SK-N-SH treated with all-trans-retinoic acid at 6 μM for 48 hours (cell line): ENCODE data around the gene CEP57L1.

Experiments
- ATAC-seq: fragments of 200-7000 bp; cut with Tn5 transposase; 3 replicates; pipeline ENCODE4 v1.9.1; 2020; ENCODE audit warnings: mild to moderate bottlenecking, moderate library complexity
- ARNTL ChIP-seq: fragments of 450-650 bp; formaldehyde crosslinking; IDR thresholded peaks from 2 replicates; pipeline ENCODE4 v1.5.0; 2020; ENCODE audit warnings: low read depth, mild to moderate bottlenecking, moderate library complexity, borderline replicate concordance
- BACH2 ChIP-seq: fragments of 250-450 bp; sonication (Bioruptor Pico); IDR thresholded peaks from 2 replicates; pipeline ENCODE4 v1.9.0; 2021; ENCODE audit warnings: mild to moderate bottlenecking, borderline replicate concordance
- CSDC2 ChIP-seq: fragments of 250-450 bp; sonication (Bioruptor Pico); IDR thresholded peaks from 2 replicates; pipeline ENCODE4 v1.5.0; 2020; ENCODE audit warnings: mild to moderate bottlenecking, moderate library complexity
- ESRRG ChIP-seq: fragments of 250-450 bp; sonication (Bioruptor Pico); IDR thresholded peaks from 2 replicates; pipeline ENCODE4 v1.6.1; 2021; ENCODE audit warnings: mild to moderate bottlenecking
- GLIS3 ChIP-seq: fragments of 250-450 bp; sonication (Bioruptor Pico); IDR thresholded peaks from 2 replicates; pipeline ENCODE4 v1.5.0; 2020; ENCODE audit warnings: mild to moderate bottlenecking, moderate library complexity
- OSR1 ChIP-seq: fragments of 250-450 bp; sonication (Bioruptor Pico); IDR thresholded peaks from 2 replicates; pipeline ENCODE4 v1.8.0; 2022; ENCODE audit warnings: moderate library complexity, mild to moderate bottlenecking, inconsistent platforms
- PPARA ChIP-seq: fragments of 250-450 bp; sonication (Bioruptor Pico); IDR thresholded peaks from 2 replicates; pipeline ENCODE4 v1.5.0; 2020; ENCODE audit warnings: mild to moderate bottlenecking, borderline replicate concordance
- RARB ChIP-seq: fragments of 250-450 bp; sonication (Bioruptor Pico); IDR thresholded peaks from 2 replicates; pipeline ENCODE4 v1.8.0; 2021; ENCODE audit warnings: mild to moderate bottlenecking, moderate library complexity
- SNAI2 ChIP-seq: fragments of 250-450 bp; sonication (Bioruptor Pico); IDR thresholded peaks from 2 replicates; pipeline ENCODE4 v1.5.0; 2020; ENCODE audit warnings: mild to moderate bottlenecking, moderate library complexity
- TOX ChIP-seq: fragments of 250-450 bp; sonication (Bioruptor Pico); IDR thresholded peaks from 2 replicates; pipeline ENCODE4 v1.8.0; 2021; ENCODE audit warnings: mild to moderate bottlenecking, moderate library complexity, borderline replicate concordance
- ZC3H10 ChIP-seq: fragments of 250-450 bp; sonication (Bioruptor Pico); IDR thresholded peaks from 2 replicates; pipeline ENCODE4 v1.5.1; 2021; ENCODE audit warnings: mild to moderate bottlenecking, moderate library complexity
- ZFP3 ChIP-seq: fragments of 250-450 bp; sonication (Bioruptor Pico); IDR thresholded peaks from 2 replicates; pipeline ENCODE4 v1.5.0; 2020; ENCODE audit warnings: mild to moderate bottlenecking, moderate library complexity
- ZFP30 ChIP-seq: fragments of 450-650 bp; formaldehyde crosslinking; IDR thresholded peaks from 2 replicates; pipeline ENCODE4 v1.5.0; 2022; ENCODE audit warnings: mild to moderate bottlenecking, moderate library complexity
- ZNF565 ChIP-seq: fragments of 450-650 bp; formaldehyde crosslinking; conservative IDR thresholded peaks from 2 replicates; pipeline ENCODE4 v1.5.0; 2020; ENCODE audit warnings: low read depth, mild to moderate bottlenecking, moderate library complexity
- ZNF70 ChIP-seq: fragments of 450-650 bp; formaldehyde crosslinking; IDR thresholded peaks from 2 replicates; pipeline ENCODE4 v1.5.0; 2020; ENCODE audit warnings: mild to moderate bottlenecking, moderate library complexity
- ZNF8 ChIP-seq: fragments of 450-650 bp; formaldehyde crosslinking; IDR thresholded peaks from 2 replicates; pipeline ENCODE4 v1.5.0; 2020; ENCODE audit warnings: mild to moderate bottlenecking, moderate library complexity
- TF ChIP-seq, protein P1 (sequence below): fragments of 250-450 bp; sonication (Bioruptor Pico); IDR thresholded peaks from 2 replicates; pipeline ENCODE4 v1.5.0; 2020; ENCODE audit warnings: mild to moderate bottlenecking, moderate library complexity
- TF ChIP-seq, protein P2 (sequence below): fragments of 250-450 bp; sonication (Bioruptor Pico); IDR thresholded peaks from 2 replicates; pipeline ENCODE4 v1.5.1; 2020; ENCODE audit warnings: low read depth, mild to moderate bottlenecking, moderate library complexity
- TF ChIP-seq, protein P3 (sequence below): fragments of 250-450 bp; sonication (Bioruptor Pico); IDR thresholded peaks from 2 replicates; pipeline ENCODE4 v1.8.0; 2021; ENCODE audit warnings: low read depth, mild to moderate bottlenecking, moderate library complexity, borderline replicate concordance
- TF ChIP-seq, protein P4 (sequence below): fragments of 250-450 bp; sonication (Bioruptor Pico); IDR thresholded peaks from 2 replicates; pipeline ENCODE4 v1.5.1; 2021; ENCODE audit warnings: mild to moderate bottlenecking, moderate library complexity
- TF ChIP-seq, protein P5 (sequence below): fragments of 250-450 bp; sonication (Bioruptor Pico); IDR thresholded peaks from 2 replicates; pipeline ENCODE4 v1.8.0; 2020; ENCODE audit warnings: mild to moderate bottlenecking, moderate library complexity, borderline replicate concordance

The CEP57L1 gene

DNA sequence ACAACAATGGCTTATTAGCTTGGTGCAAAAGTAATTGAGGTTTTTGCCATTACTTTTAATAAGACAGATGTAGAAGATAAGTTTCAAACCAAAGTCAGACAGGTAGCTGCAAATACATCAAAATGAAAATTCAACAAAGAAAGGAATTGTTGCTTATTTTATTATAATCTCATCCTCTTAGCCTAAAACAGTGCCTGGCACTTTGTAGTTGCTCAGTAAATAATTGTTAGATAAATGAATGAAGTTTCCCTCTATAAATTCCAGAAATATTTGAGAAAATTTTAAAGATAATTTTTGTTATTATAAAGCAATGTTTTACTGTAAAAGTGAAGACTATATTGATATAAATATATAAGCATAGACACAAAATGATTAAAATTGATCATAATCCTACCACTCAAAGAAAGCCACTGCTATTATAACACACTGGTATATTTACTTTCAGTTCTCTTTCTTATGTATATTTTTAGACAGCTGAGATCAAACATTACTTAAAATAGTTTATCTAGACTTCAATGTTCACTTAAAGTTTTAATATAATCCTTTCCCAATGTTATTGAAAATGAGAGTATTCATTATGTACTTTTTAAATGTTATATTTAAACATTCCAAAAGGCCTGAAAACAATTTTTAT is 43.2 kb upstream of the CEP57L1 start:
- ATAC-seq = no peak
- TF ChIP-seq BACH2 (CRISPR knock-in tag) (no peak), ZFP30 (no peak), ZNF8 (CRISPR knock-in tag) (no peak), ESRRG (CRISPR knock-in tag) (no peak), ZNF565 (no peak), TOX (CRISPR knock-in tag) (no peak), PPARA (CRISPR knock-in tag) (no peak), ZC3H10 (CRISPR knock-in tag) (no peak), OSR1 (CRISPR knock-in tag) (no peak), ZFP3 (CRISPR knock-in tag) (no peak), RARB (CRISPR knock-in tag) (no peak), ARNTL (no peak), GLIS3 (no peak), CSDC2 (CRISPR knock-in tag) (no peak)
- TF ChIP-seq, protein P1, sequence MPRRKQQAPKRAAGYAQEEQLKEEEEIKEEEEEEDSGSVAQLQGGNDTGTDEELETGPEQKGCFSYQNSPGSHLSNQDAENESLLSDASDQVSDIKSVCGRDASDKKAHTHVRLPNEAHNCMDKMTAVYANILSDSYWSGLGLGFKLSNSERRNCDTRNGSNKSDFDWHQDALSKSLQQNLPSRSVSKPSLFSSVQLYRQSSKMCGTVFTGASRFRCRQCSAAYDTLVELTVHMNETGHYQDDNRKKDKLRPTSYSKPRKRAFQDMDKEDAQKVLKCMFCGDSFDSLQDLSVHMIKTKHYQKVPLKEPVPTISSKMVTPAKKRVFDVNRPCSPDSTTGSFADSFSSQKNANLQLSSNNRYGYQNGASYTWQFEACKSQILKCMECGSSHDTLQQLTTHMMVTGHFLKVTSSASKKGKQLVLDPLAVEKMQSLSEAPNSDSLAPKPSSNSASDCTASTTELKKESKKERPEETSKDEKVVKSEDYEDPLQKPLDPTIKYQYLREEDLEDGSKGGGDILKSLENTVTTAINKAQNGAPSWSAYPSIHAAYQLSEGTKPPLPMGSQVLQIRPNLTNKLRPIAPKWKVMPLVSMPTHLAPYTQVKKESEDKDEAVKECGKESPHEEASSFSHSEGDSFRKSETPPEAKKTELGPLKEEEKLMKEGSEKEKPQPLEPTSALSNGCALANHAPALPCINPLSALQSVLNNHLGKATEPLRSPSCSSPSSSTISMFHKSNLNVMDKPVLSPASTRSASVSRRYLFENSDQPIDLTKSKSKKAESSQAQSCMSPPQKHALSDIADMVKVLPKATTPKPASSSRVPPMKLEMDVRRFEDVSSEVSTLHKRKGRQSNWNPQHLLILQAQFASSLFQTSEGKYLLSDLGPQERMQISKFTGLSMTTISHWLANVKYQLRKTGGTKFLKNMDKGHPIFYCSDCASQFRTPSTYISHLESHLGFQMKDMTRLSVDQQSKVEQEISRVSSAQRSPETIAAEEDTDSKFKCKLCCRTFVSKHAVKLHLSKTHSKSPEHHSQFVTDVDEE (CRISPR knock-in tag) = no peak
- TF ChIP-seq, protein P2, sequence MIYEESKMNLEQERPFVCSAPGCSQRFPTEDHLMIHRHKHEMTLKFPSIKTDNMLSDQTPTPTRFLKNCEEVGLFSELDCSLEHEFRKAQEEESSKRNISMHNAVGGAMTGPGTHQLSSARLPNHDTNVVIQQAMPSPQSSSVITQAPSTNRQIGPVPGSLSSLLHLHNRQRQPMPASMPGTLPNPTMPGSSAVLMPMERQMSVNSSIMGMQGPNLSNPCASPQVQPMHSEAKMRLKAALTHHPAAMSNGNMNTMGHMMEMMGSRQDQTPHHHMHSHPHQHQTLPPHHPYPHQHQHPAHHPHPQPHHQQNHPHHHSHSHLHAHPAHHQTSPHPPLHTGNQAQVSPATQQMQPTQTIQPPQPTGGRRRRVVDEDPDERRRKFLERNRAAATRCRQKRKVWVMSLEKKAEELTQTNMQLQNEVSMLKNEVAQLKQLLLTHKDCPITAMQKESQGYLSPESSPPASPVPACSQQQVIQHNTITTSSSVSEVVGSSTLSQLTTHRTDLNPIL (CRISPR knock-in tag) = no peak

DNA sequence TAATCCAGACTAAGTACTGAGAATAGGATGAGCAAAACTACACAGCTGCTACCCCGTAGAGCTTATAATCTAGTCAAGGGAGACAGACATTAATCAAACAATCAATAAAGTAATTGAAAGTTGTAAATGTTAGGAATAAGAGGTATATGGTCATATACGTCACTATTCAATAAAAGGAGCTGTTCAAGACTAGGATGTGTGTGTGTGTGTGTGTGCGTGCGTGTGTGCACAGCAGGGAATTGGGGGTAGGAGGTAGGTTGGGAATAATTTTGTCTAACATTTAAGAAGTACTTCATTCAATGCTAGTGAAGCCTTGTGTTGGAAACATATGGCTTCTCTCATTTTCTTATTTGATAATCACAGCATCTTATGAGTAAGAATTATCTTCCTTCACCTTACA is 42.5 kb upstream of the CEP57L1 start:
- no peak for ATAC-seq
- TF ChIP-seq, protein P3, sequence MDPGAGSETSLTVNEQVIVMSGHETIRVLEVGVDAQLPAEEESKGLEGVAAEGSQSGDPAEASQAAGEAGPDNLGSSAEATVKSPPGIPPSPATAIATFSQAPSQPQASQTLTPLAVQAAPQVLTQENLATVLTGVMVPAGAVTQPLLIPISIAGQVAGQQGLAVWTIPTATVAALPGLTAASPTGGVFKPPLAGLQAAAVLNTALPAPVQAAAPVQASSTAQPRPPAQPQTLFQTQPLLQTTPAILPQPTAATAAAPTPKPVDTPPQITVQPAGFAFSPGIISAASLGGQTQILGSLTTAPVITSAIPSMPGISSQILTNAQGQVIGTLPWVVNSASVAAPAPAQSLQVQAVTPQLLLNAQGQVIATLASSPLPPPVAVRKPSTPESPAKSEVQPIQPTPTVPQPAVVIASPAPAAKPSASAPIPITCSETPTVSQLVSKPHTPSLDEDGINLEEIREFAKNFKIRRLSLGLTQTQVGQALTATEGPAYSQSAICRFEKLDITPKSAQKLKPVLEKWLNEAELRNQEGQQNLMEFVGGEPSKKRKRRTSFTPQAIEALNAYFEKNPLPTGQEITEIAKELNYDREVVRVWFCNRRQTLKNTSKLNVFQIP (CRISPR knock-in tag) = no peak
- TF ChIP-seq ZNF565 (no peak), OSR1 (CRISPR knock-in tag) (no peak), RARB (CRISPR knock-in tag) (no peak), ZFP30 (no peak), PPARA (CRISPR knock-in tag) (no peak), ZNF8 (CRISPR knock-in tag) (no peak)

DNA sequence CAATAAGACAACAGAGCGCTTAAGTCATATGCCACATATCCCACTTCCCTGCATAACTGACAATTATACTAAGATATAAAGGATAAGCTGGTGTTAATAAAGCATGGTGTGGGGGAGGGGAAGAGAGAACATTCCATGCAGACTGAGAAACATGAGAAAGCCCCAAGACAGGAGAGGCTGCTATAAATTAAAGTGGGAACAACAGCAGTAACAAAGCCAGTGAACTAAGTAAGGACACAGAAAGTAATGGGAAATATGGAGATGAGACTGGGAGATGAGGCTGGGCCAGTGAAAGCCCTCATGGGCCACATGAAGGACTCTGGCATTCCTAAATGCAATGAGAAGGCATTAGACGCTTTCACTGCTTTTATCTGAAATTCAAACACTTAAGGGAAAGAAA is 42.0 kb upstream of the CEP57L1 start:
- no peak for ATAC-seq

More for the DNA sequence above, 42.0 kb upstream of the CEP57L1 start:
- TF ChIP-seq RARB (CRISPR knock-in tag) = no peak
- no peak for TF ChIP-seq ZNF565
- no peak for TF ChIP-seq CSDC2 (CRISPR knock-in tag)
- no peak for TF ChIP-seq ZFP3 (CRISPR knock-in tag)
- TF ChIP-seq, protein P4, sequence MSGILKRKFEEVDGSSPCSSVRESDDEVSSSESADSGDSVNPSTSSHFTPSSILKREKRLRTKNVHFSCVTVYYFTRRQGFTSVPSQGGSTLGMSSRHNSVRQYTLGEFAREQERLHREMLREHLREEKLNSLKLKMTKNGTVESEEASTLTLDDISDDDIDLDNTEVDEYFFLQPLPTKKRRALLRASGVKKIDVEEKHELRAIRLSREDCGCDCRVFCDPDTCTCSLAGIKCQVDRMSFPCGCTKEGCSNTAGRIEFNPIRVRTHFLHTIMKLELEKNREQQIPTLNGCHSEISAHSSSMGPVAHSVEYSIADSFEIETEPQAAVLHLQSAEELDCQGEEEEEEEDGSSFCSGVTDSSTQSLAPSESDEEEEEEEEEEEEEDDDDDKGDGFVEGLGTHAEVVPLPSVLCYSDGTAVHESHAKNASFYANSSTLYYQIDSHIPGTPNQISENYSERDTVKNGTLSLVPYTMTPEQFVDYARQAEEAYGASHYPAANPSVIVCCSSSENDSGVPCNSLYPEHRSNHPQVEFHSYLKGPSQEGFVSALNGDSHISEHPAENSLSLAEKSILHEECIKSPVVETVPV (CRISPR knock-in tag) = no peak
- TF ChIP-seq, protein P1 (CRISPR knock-in tag) = no peak
- TF ChIP-seq ESRRG (CRISPR knock-in tag) = no peak
- TF ChIP-seq ZNF70 (CRISPR knock-in tag) = no peak
- TF ChIP-seq, protein P3 (CRISPR knock-in tag) = no peak
- TF ChIP-seq SNAI2 (CRISPR knock-in tag) = no peak
- no peak for TF ChIP-seq PPARA (CRISPR knock-in tag)
- TF ChIP-seq, protein P5, sequence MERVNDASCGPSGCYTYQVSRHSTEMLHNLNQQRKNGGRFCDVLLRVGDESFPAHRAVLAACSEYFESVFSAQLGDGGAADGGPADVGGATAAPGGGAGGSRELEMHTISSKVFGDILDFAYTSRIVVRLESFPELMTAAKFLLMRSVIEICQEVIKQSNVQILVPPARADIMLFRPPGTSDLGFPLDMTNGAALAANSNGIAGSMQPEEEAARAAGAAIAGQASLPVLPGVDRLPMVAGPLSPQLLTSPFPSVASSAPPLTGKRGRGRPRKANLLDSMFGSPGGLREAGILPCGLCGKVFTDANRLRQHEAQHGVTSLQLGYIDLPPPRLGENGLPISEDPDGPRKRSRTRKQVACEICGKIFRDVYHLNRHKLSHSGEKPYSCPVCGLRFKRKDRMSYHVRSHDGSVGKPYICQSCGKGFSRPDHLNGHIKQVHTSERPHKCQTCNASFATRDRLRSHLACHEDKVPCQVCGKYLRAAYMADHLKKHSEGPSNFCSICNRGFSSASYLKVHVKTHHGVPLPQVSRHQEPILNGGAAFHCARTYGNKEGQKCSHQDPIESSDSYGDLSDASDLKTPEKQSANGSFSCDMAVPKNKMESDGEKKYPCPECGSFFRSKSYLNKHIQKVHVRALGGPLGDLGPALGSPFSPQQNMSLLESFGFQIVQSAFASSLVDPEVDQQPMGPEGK (CRISPR knock-in tag) = no peak
- TF ChIP-seq TOX (CRISPR knock-in tag) = no peak
- no peak for TF ChIP-seq BACH2 (CRISPR knock-in tag)
- no peak for TF ChIP-seq ZNF8 (CRISPR knock-in tag)
- no peak for TF ChIP-seq ARNTL
- no peak for TF ChIP-seq ZC3H10 (CRISPR knock-in tag)
